HEK293 (cell line): ENCODE results near the gene CFAP53.

Experiments used
- CTCF ChIA-PET: fragments of 350-600 bp; formaldehyde crosslinking; extraction: SDS; loops from one replicate; lab custom pipeline; 2021; ENCODE audit warnings: antibody characterized with exemption; lab: Yijun Ruan, JAX
- POLR2A ChIA-PET: fragments of 300-600 bp; formaldehyde crosslinking; extraction: SDS; loops from one replicate; lab custom pipeline; 2020; ENCODE audit warnings: antibody characterized with exemption, inconsistent platforms; lab: Yijun Ruan, JAX
- H3K27ac ChIP-seq: fragments of 200-500 bp; sonication (Bioruptor generic); 2 replicates; pipeline ENCODE4 v1.5.1; 2014; ENCODE audit warnings: low read depth, low read length, control low read depth, inconsistent platforms; ENCODE audit errors: extremely low read depth
- H3K36me3 ChIP-seq, 2 experiments: fragments of 200-500 bp in 1 of 2; sonication (Bioruptor generic) in 1 of 2; 1 replicate in 1 of 2; 2 replicates in 1 of 2; pipeline ENCODE4 v1.5.1; 2014 to 2017; ENCODE audit warnings: inconsistent platforms in 2 of 2, low read length in 2 of 2; ENCODE audit not compliant: control insufficient read depth in 2 of 2, insufficient read depth in 1 of 2
- H3K4me1 ChIP-seq: fragments of 200-500 bp; sonication (Bioruptor generic); 2 replicates; pipeline ENCODE4 v1.5.1; 2014; ENCODE audit warnings: mild to moderate bottlenecking, low read length, inconsistent platforms; ENCODE audit not compliant: control insufficient read depth, insufficient read depth
- H3K4me3 ChIP-seq: 2 replicates; pipeline ENCODE4 v1.5.1; 2011; ENCODE audit warnings: low read depth, mild to moderate bottlenecking, control low read depth, low read length, moderate library complexity
- H3K9me3 ChIP-seq: fragments of 200-500 bp; sonication (Bioruptor generic); 2 replicates; pipeline ENCODE4 v1.5.1; 2014; ENCODE audit warnings: low read depth, low read length, inconsistent platforms; ENCODE audit not compliant: control insufficient read depth, insufficient read depth
- SCRT1 ChIP-seq: fragments of 450-650 bp; formaldehyde crosslinking; IDR thresholded peaks from 2 replicates; pipeline ENCODE4 v1.5.1; 2016; ENCODE audit warnings: missing biosample characterization, missing genetic modification characterization, borderline replicate concordance
- SETDB1 ChIP-seq: IDR thresholded peaks from one replicate; pipeline ENCODE4 v1.6.1; 2017; ENCODE audit warnings: mild to moderate bottlenecking, low read length, moderate library complexity, mixed read lengths; ENCODE audit not compliant: insufficient read length
- ZBTB21 ChIP-seq: fragments of 450-650 bp; formaldehyde crosslinking; IDR thresholded peaks from 2 replicates; pipeline ENCODE4 v1.5.1; 2017; ENCODE audit warnings: missing biosample characterization, missing genetic modification characterization
- ZBTB49 ChIP-seq: fragments of 450-650 bp; formaldehyde crosslinking; IDR thresholded peaks from 2 replicates; pipeline ENCODE4 v1.5.1; 2016; ENCODE audit warnings: missing biosample characterization, missing genetic modification characterization, low read depth
- ZBTB6 ChIP-seq: fragments of 450-650 bp; formaldehyde crosslinking; IDR thresholded peaks from 2 replicates; pipeline ENCODE4 v1.5.1; 2017; ENCODE audit warnings: missing biosample characterization, missing genetic modification characterization
- ZFHX2 ChIP-seq: fragments of 450-650 bp; formaldehyde crosslinking; conservative IDR thresholded peaks from 2 replicates; pipeline ENCODE4 v1.5.1; 2016; ENCODE audit warnings: missing biosample characterization, missing genetic modification characterization
- ZFP3 ChIP-seq: fragments of 450-650 bp; formaldehyde crosslinking; IDR thresholded peaks from 2 replicates; pipeline ENCODE4 v1.5.1; 2016; ENCODE audit warnings: low read depth, missing biosample characterization, missing genetic modification characterization
- ZNF10 ChIP-seq: fragments of 450-650 bp; formaldehyde crosslinking; IDR thresholded peaks from 2 replicates; pipeline ENCODE4 v1.5.1; 2017; ENCODE audit warnings: missing biosample characterization, missing genetic modification characterization
- ZNF132 ChIP-seq: fragments of 450-650 bp; formaldehyde crosslinking; IDR thresholded peaks from 2 replicates; pipeline ENCODE4 v1.5.1; 2017; ENCODE audit warnings: missing biosample characterization, missing genetic modification characterization, borderline replicate concordance
- ZNF133 ChIP-seq: fragments of 450-650 bp; formaldehyde crosslinking; IDR thresholded peaks from 2 replicates; pipeline ENCODE4 v1.5.1; 2016; ENCODE audit warnings: missing biosample characterization, missing genetic modification characterization
- ZNF148 ChIP-seq: fragments of 450-650 bp; formaldehyde crosslinking; IDR thresholded peaks from 2 replicates; pipeline ENCODE4 v1.5.0; 2017; ENCODE audit warnings: missing biosample characterization, missing genetic modification characterization, borderline replicate concordance
- ZNF174 ChIP-seq: fragments of 450-650 bp; formaldehyde crosslinking; IDR thresholded peaks from 2 replicates; pipeline ENCODE4 v1.5.0; 2017; ENCODE audit warnings: missing biosample characterization, mild to moderate bottlenecking, missing genetic modification characterization
- ZNF223 ChIP-seq: fragments of 450-650 bp; formaldehyde crosslinking; IDR thresholded peaks from 2 replicates; pipeline ENCODE4 v1.5.1; 2016; ENCODE audit warnings: missing biosample characterization, missing genetic modification characterization
- ZNF280D ChIP-seq: fragments of 450-650 bp; formaldehyde crosslinking; IDR thresholded peaks from 2 replicates; pipeline ENCODE4 v1.5.1; 2016; ENCODE audit warnings: missing biosample characterization, missing genetic modification characterization
- ZNF324 ChIP-seq: fragments of 450-650 bp; formaldehyde crosslinking; IDR thresholded peaks from 2 replicates; pipeline ENCODE4 v1.5.1; 2016; ENCODE audit warnings: missing biosample characterization, missing genetic modification characterization
- ZNF354C ChIP-seq: fragments of 450-650 bp; formaldehyde crosslinking; IDR thresholded peaks from 2 replicates; pipeline ENCODE4 v1.5.1; 2016; ENCODE audit warnings: missing biosample characterization, missing genetic modification characterization, low read depth, borderline replicate concordance
- ZNF449 ChIP-seq: fragments of 450-650 bp; formaldehyde crosslinking; IDR thresholded peaks from 2 replicates; pipeline ENCODE4 v1.5.1; 2017; ENCODE audit warnings: missing biosample characterization, mild to moderate bottlenecking, missing genetic modification characterization, moderate library complexity
- ZNF501 ChIP-seq: fragments of 450-650 bp; formaldehyde crosslinking; IDR thresholded peaks from 2 replicates; pipeline ENCODE4 v1.5.1; 2016; ENCODE audit warnings: missing biosample characterization, missing genetic modification characterization
- ZNF548 ChIP-seq: fragments of 450-650 bp; formaldehyde crosslinking; IDR thresholded peaks from 2 replicates; pipeline ENCODE4 v1.5.1; 2016; ENCODE audit warnings: missing biosample characterization, missing genetic modification characterization
- ZNF549 ChIP-seq: fragments of 450-650 bp; IDR thresholded peaks from 2 replicates; pipeline ENCODE4 v1.5.1; 2018; ENCODE audit warnings: missing biosample characterization, missing genetic modification characterization, mild to moderate bottlenecking, inconsistent platforms, moderate library complexity
- ZNF596 ChIP-seq: fragments of 450-650 bp; IDR thresholded peaks from 2 replicates; pipeline ENCODE4 v1.5.0; 2018; ENCODE audit warnings: missing biosample characterization, mild to moderate bottlenecking, missing genetic modification characterization, moderate library complexity
- ZNF610 ChIP-seq: fragments of 450-650 bp; formaldehyde crosslinking; IDR thresholded peaks from 2 replicates; pipeline ENCODE4 v1.5.1; 2016; ENCODE audit warnings: missing biosample characterization, missing genetic modification characterization, borderline replicate concordance
- ZNF621 ChIP-seq: fragments of 450-650 bp; formaldehyde crosslinking; IDR thresholded peaks from 2 replicates; pipeline ENCODE4 v1.5.1; 2017; ENCODE audit warnings: missing biosample characterization, missing genetic modification characterization
- ZNF624 ChIP-seq: fragments of 450-650 bp; formaldehyde crosslinking; IDR thresholded peaks from 2 replicates; pipeline ENCODE4 v1.5.1; 2017; ENCODE audit warnings: missing biosample characterization, missing genetic modification characterization
- ZNF626 ChIP-seq: fragments of 450-650 bp; sonication (Bioruptor Pico); formaldehyde crosslinking; IDR thresholded peaks from 2 replicates; pipeline ENCODE4 v1.5.1; 2018; ENCODE audit warnings: missing biosample characterization, missing genetic modification characterization, inconsistent platforms
- ZNF701 ChIP-seq: fragments of 450-650 bp; formaldehyde crosslinking; IDR thresholded peaks from 2 replicates; pipeline ENCODE4 v1.5.1; 2016; ENCODE audit warnings: missing biosample characterization, missing genetic modification characterization
- ZSCAN5A ChIP-seq: fragments of 450-650 bp; formaldehyde crosslinking; IDR thresholded peaks from 2 replicates; pipeline ENCODE4 v1.5.1; 2016; ENCODE audit warnings: missing biosample characterization, missing genetic modification characterization

Gene CFAP53

GRCh38 chr18:50189160-50189559 lies 77.1 kb downstream of the CFAP53 start (continued):
- no peak for TF ChIP-seq ZBTB49
- no peak for TF ChIP-seq ZSCAN5A (tag by site-specific recombination)
- TF ChIP-seq ZNF701 (tag by site-specific recombination), result no peak
- TF ChIP-seq ZNF549, result no peak
- no peak for TF ChIP-seq ZNF132 (tag by site-specific recombination)
- TF ChIP-seq ZBTB6, result no peak
- TF ChIP-seq ZFP3 (tag by site-specific recombination), result no peak
- TF ChIP-seq ZNF548, result no peak
- no peak for TF ChIP-seq ZNF596 (tag by site-specific recombination)
- TF ChIP-seq ZNF624 (tag by site-specific recombination), result no peak
- no peak for TF ChIP-seq ZNF324
- TF ChIP-seq ZNF133 (tag by site-specific recombination), result no peak
- TF ChIP-seq, all 188 proteins: peak for 0

- Histone ChIP-seq H3K36me3 (no peaks in the 10 kb centered on the region), H3K27ac (no peak overlapping the region), H3K9me3 (no peaks in the 10 kb centered on the region), H3K4me3 (no peak overlapping the region), H3K4me1 (0 out of 2 replicates have a peak, but pooled peaks cover 4% of the 10 kb centered on the region)
- ChIA-PET POLR2A (no interaction called here), CTCF (no interaction called here)
- no peak for TF ChIP-seq ZNF174 (tag by site-specific recombination)
- no peak for TF ChIP-seq ZBTB21 (tag by site-specific recombination)
- no peak for TF ChIP-seq SETDB1
- no peak for TF ChIP-seq ZNF626 (tag by site-specific recombination)
- TF ChIP-seq ZNF280D, result no peak
- TF ChIP-seq ZNF223 (tag by site-specific recombination), result no peak
- no peak for TF ChIP-seq ZNF501
- no peak for TF ChIP-seq ZNF449 (tag by site-specific recombination)
- TF ChIP-seq ZNF148 (tag by site-specific recombination), result no peak
- TF ChIP-seq ZNF621 (tag by site-specific recombination), result no peak
- TF ChIP-seq ZFHX2 (tag by site-specific recombination), result no peak
- TF ChIP-seq ZNF354C, result no peak
- no peak for TF ChIP-seq ZNF610
- no peak for TF ChIP-seq ZNF10
- no peak for TF ChIP-seq SCRT1 (tag by site-specific recombination)
Measured at GRCh38 chr18:50188652-50189051, 77.6 kb downstream of the CFAP53 start.
